GM18507 (cell line): ENCODE measurements around the gene PTS.
"Not testable (repeated sequence)": the region's sequence is repeated elsewhere in the genome, so short reads cannot be mapped to it uniquely, and the experiment has no call there.

Source experiments
- DNase-seq: peaks from one replicate; pipeline ENCODE4 v3.0.0; 2011; ENCODE audit warnings: low read depth; ENCODE audit not compliant: insufficient read length; ENCODE audit errors: extremely low spot score
- FAIRE-seq: peaks from 2 replicates; lab custom pipeline; 2011; peaks lifted over from hg19 to GRCh38; lab: Jason Lieb, UNC

The PTS gene

GRCh38 chr11:112226062-112226830 is at the start of gene PTS:
Gene PTS (plus strand): TSS chr11:112226428. CDS start chr11:112226444, 16 bp downstream.
- DNase-seq = peak; percentile 97
- peak; percentile 83 for FAIRE-seq

GRCh38 chr11:112177589-112177988 is 48.6 kb upstream of the PTS start:
- FAIRE-seq = no peak
- DNase-seq = no peak

- no peak for FAIRE-seq
- DNase-seq = no peak
These were observed 47.8 kb upstream of the PTS start for GRCh38 chr11:112178428-112178827.

- no peak for DNase-seq
- FAIRE-seq = no peak
These were observed 47.3 kb upstream of the PTS start for GRCh38 chr11:112178936-112179335.

- DNase-seq (no peak), FAIRE-seq (peak; percentile 41)
These were observed 46.6 kb upstream of the PTS start for GRCh38 chr11:112179601-112180000.

GRCh38 chr11:112182867-112183266 is 43.4 kb upstream of the PTS start:
- DNase-seq = no peak
- FAIRE-seq = no peak

- DNase-seq = no peak
- FAIRE-seq = no peak
These were observed 40.3 kb upstream of the PTS start for GRCh38 chr11:112185883-112186282.

- FAIRE-seq = no peak
These were observed 39.9 kb upstream of the PTS start for GRCh38 chr11:112186304-112186703.

GRCh38 chr11:112195113-112195512 is 31.1 kb upstream of the PTS start:
- DNase-seq, FAIRE-seq: not testable (repeated sequence)

More at GRCh38 chr11:112186304-112186703, 39.9 kb upstream of the PTS start:
- DNase-seq = no peak

GRCh38 chr11:112195951-112196351 is 30.3 kb upstream of the PTS start:
- FAIRE-seq (no peak), DNase-seq (no peak)

- DNase-seq (no peak), FAIRE-seq (no peak)
These were observed 29.6 kb upstream of the PTS start for GRCh38 chr11:112196519-112197087.

GRCh38 chr11:112199101-112199500 is 27.1 kb upstream of the PTS start:
- not testable (repeated sequence) for DNase-seq, FAIRE-seq

- DNase-seq (no peak), FAIRE-seq (no peak)
These were observed 26.0 kb upstream of the PTS start for GRCh38 chr11:112200252-112200651.

GRCh38 chr11:112206071-112206470 is 20.2 kb upstream of the PTS start:
- no peak for FAIRE-seq
- DNase-seq = no peak

- DNase-seq (no peak), FAIRE-seq (no peak)
These were observed 15.3 kb upstream of the PTS start for GRCh38 chr11:112210890-112211289.

- FAIRE-seq (no peak), DNase-seq (no peak)
These were observed 14.7 kb upstream of the PTS start for GRCh38 chr11:112211536-112211935.

- FAIRE-seq = no peak
- DNase-seq = no peak
These were observed 13.9 kb upstream of the PTS start for GRCh38 chr11:112212290-112212689.

- DNase-seq = no peak
- no peak for FAIRE-seq
These were observed 13.5 kb upstream of the PTS start for GRCh38 chr11:112212710-112213109.

- FAIRE-seq (no peak), DNase-seq (no peak)
These were observed 12.5 kb upstream of the PTS start for GRCh38 chr11:112213753-112214152.

- DNase-seq (no peak), FAIRE-seq (no peak)
These were observed 10.6 kb upstream of the PTS start for GRCh38 chr11:112215621-112216020.

- FAIRE-seq (no peak), DNase-seq (no peak)
These were observed 9.6 kb upstream of the PTS start for GRCh38 chr11:112216561-112217105.
